Subcutaneous adipose tissue (tissue), 4 donors: ENCODE data around the gene IQCE. TPM values are rescaled to one million over a fixed set of nuclear protein-coding genes. Genes with fewer than 3 reads are reported as not detected.

Experiments used
- total RNA-seq, 4 donors: library from RNA; depleted of rRNA; stranded (reverse); fragments of >200 nt; gene quantifications; one replicate each; pipeline ENCODE4 v1.1.0, GENCODE V29; 2016
- TF ChIP-seq, protein P1 (sequence below): fragments of 450-650 bp; IDR thresholded peaks from one replicate; pipeline ENCODE4 v1.5.1; 2016; ENCODE audit warnings: low read depth, mild to moderate bottlenecking, control low read depth, antibody characterized with exemption, moderate library complexity

The IQCE gene
- total RNA-seq, 4 donors from 2014 or later = 9.0 to 20.7 (median 12.6) TPM

DNA sequence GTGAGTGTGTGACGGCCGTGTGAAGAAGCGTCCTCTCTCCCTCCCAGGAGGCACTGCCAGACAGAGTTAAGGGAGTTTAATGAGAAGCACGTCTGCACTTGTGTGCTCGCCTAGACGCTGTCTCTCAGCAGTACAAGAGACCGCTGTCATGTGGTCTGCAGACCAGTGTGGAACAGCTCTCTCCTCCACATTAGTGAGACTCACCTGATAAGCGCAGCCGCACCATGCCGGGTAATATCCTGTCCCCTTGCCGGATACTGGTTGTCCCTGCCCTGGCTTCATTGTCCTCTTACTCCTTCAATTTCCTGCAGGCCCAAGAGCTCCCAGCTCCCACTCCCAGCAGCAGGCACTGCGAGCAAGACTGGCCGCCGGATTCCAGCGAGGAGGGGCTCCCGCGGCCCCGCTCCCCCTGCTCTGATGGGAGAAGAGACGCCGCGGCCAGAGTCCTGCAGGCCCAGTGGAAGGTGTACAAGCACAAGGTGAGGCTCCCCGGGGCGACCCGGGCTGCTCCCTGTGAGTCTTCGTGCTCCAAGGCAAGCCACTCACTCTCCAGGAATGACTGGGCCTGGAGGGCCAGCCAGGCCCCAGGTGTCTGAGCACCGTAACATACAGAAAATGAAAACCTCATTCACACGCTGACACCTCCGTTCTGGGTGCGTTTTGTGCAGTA lies 39.5 kb downstream of the IQCE start:
- TF ChIP-seq, protein P1, sequence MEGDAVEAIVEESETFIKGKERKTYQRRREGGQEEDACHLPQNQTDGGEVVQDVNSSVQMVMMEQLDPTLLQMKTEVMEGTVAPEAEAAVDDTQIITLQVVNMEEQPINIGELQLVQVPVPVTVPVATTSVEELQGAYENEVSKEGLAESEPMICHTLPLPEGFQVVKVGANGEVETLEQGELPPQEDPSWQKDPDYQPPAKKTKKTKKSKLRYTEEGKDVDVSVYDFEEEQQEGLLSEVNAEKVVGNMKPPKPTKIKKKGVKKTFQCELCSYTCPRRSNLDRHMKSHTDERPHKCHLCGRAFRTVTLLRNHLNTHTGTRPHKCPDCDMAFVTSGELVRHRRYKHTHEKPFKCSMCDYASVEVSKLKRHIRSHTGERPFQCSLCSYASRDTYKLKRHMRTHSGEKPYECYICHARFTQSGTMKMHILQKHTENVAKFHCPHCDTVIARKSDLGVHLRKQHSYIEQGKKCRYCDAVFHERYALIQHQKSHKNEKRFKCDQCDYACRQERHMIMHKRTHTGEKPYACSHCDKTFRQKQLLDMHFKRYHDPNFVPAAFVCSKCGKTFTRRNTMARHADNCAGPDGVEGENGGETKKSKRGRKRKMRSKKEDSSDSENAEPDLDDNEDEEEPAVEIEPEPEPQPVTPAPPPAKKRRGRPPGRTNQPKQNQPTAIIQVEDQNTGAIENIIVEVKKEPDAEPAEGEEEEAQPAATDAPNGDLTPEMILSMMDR = no peak

DNA sequence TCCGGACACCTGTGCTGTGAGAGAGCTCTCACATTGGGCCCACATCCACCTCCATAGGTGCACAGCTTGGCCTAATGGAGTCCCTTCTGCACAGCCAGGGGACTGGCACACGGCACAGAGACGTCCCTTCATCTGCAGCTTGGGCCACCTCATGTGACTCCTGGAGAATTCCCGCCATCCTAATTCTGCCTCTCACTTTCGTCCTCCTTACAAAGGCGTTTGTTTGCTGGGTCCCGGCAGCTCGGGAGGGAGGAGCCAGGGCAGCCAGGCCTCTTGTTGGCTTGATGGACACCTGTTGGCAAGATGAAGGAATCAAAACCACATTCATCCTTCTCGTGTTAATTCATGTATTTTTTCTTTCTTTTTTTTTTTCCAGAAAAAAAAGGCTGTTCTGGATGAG lies 42.3 kb downstream of the IQCE start:
- TF ChIP-seq, protein P1 = no peak

DNA sequence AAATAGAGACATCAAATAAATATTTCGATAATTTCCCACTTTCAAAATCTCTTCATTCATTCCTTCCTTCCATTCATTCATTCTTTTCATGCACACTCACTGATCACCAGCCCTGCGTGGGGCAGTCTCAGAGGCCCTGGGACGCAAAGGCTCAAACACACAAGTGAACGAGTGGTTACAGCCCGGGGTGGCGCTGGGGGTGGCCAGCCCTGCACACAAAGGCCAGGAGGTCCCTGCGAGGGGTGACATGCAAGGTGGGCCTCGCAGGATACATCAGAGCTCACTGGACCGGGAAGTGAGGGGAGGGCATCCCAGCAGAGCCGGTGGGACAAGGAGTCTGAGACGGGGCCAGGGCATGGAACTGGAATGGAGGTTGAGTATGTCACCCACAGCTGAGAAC lies 43.1 kb downstream of the IQCE start:
- TF ChIP-seq, protein P1 = no peak

DNA sequence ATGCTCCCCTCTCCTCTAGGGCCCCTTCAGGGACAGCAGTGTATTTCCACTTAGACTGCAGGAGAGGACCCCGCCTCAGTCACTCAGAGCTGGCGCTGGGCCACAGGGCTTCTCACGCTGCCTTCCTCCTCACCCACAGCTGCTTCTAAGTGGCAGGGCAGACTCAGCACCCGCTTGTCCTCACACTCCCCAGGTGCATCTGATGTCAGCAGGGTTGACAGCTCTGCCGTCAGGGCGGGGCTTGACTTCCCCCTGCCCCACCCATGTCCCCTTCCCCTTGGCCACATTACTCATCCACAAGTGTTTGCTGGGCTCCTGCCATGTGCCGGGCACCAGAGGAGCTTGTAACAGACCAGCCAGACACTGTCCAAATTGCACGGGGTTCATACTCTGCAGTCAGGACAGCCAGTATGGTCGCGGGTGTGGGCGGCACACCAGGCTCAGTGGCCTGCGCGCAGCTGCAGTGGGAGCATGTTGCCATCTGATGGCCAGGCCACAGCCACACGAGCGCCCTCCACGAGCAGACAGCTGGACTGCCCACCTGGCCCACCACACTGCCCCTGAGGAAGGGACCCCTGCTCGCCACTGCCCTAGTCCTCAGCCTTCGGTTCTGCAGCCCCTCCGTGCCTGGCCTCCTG lies 43.7 kb downstream of the IQCE start:
- TF ChIP-seq, protein P1 = no peak

DNA sequence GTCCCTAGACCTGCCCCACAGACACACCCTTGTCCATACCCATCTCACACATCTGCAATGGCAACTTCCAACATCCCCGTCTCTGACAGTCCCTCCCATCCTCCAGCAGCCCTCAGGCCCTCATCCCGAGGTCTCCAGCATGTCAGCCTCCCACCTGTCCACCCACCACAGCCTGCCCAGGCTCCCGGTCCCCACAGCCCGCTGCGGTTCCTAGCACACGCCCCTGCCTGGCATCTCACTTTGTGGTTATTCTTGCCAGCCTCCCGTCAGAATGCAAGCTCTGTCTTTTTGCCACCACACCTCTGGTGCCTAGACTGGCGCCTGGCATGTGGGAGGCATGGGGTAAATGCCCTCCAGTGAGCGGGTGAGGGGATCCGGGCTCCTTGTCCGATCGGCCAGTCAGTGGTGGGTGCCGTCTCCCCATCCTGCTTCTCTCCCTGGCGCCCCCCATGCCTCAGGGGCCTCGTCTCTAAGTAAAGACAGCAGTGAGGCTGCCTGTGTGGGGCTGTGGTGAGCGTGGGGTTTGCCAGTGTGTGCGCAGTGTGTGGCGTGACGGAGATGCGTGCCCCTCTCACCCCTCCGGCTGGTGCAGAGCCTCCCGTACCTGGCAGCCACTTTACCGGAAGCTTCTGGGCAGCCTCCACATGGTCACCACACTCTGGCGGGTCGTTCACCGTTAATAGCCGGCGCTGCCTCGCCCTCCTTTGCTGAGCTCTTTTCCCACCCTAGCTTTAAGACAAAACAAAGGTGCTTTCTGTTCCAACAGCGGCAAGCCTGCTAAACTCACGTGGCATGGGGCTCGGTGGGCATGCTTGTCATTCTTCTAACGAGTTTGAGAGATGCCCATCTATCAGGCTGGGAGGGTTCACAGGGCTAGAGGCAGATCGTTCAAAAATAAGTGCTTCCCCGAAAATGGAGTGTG lies 44.5 kb downstream of the IQCE start:
- TF ChIP-seq, protein P1 = no peak

DNA sequence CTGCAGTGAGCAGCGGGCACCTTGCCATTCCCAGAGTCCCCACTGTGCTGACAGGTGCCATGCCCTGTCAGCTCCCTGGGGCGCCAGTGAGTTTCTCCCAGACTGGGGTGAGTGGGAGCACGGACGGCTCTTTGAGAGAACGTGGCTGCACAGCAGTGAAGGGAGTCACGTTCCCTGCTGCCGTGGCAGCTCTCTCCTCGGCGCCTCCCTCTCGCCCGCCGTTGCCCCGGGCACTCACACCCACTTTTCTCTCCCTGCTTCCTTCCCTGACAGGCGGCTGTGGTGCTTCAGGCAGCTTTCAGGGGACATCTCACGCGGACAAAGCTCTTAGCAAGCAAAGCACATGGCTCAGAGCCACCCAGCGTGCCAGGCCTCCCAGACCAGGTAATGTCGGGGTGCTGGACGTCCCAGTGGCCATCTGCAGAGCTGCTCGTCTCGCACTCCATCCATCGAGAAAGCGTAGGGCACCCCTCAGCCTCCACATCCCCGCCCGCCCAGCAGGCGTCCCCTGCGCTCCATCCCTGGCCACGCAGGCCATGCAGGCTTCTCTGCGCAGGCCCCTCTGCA lies 45.9 kb downstream of the IQCE start:
- TF ChIP-seq, protein P1 = no peak
